ENCODE measurements around the gene MOSMO.
"Not testable (repeated sequence)": the region's sequence is repeated elsewhere in the genome, so short reads cannot be mapped to it uniquely, and the experiment has no call there.

- TF ChIP-seq EZH2 (IDR thresholded peaks at IDR 0.05; ENCODE audit: borderline replicate concordance, low read depth, low read length, severe bottlenecking), result not testable (repeated sequence)
- TF ChIP-seq, protein P1, sequence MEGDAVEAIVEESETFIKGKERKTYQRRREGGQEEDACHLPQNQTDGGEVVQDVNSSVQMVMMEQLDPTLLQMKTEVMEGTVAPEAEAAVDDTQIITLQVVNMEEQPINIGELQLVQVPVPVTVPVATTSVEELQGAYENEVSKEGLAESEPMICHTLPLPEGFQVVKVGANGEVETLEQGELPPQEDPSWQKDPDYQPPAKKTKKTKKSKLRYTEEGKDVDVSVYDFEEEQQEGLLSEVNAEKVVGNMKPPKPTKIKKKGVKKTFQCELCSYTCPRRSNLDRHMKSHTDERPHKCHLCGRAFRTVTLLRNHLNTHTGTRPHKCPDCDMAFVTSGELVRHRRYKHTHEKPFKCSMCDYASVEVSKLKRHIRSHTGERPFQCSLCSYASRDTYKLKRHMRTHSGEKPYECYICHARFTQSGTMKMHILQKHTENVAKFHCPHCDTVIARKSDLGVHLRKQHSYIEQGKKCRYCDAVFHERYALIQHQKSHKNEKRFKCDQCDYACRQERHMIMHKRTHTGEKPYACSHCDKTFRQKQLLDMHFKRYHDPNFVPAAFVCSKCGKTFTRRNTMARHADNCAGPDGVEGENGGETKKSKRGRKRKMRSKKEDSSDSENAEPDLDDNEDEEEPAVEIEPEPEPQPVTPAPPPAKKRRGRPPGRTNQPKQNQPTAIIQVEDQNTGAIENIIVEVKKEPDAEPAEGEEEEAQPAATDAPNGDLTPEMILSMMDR (IDR thresholded peaks at IDR 0.05; ENCODE audit: borderline replicate concordance, extremely low read depth, low read length, poor library complexity, severe bottlenecking), result not testable (repeated sequence)
These were observed 16.9 kb downstream of the MOSMO start for GRCh38 chr16:22024785-22025184.

Data from DND-41 (cell line).